ENCODE results near the gene CPLX1.

Gene CPLX1

GRCh38 chr4:855880-856224 is 29.9 kb upstream of the CPLX1 start:
- no peak for DNase-seq (ENCODE audit: low read depth)

- no peak for DNase-seq (ENCODE audit: low read depth)
Measured at GRCh38 chr4:854356-854755, 28.4 kb upstream of the CPLX1 start.

GRCh38 chr4:853416-853781 is 27.5 kb upstream of the CPLX1 start:
- DNase-seq (ENCODE audit: low read depth): no peak

DNA sequence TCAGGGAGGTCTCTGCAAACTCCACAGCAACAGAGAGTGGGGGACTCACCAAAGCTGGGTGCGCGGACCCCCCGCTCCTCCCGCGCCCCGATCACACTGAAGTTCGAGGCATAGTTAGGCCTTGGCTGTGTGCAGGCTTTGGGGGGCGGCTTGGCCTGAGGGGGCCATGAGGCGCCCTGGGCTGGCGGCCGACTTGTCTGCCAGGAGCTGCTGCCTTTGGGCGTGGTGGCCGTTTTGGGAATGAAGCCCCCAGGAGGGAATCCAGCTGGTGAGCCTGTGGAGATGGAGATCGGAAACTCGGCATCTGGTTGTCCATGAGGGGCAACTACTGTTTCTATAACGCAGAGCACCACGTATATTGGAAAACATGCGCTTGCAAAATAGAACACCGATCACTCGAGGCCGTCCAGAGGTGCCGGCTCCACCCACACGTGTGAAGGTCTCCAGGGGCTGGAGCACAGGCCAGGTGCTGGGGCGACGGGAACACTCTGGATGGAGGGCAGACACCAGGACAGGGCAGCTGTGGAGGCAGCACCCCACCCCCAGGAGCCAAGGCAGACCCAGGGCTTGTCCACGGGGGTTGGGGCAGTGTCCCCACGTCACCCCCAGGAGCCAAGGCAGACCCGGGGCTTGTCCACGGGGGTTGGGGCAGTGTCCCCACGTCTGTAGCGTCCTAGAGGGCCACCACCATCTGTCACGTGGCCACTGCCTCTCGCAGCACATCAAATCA is 25.9 kb upstream of the CPLX1 start:
- no peak for DNase-seq (ENCODE audit: low read depth)

- no peak for DNase-seq (ENCODE audit: low read depth)
Measured at GRCh38 chr4:850323-850945, 24.5 kb upstream of the CPLX1 start.

GRCh38 chr4:849478-850175 is 23.7 kb upstream of the CPLX1 start:
- no peak for DNase-seq (ENCODE audit: low read depth)

DNA sequence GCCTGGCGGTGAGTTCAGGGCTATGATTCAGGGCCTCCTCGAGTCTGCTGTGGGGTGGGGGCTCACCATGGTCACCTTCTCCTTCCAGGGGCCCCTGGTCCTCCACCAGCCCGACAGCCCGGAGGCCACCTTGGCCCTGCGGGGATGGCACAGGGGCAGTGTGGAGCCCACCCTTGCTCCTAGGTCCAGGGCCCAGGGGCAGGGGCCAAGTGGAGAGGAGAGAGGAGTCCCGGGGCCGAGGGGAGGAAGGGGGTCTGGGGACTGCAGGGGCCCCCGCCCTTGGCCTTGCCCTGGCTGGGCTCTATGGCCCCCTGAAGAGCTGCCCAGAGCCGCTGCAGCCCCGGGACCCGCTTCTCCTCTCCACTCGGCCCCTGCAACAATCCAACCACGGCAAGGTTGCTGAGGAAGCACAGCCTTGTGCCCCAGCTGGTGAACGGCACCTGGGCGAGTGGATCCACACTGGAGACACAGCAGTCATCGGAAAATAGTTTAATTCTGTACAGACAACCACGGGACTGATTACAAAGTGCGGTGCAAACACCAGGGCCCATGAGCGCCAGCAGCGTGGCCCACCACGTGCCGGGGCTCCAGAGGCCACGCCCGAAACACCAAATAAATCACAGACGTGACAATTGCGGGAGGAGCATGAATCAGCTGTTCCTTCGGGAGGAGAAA is 23.0 kb upstream of the CPLX1 start:
- DNase-seq (ENCODE audit: low read depth): no peak

- no peak for DNase-seq (ENCODE audit: low read depth)
Measured at GRCh38 chr4:848307-848691, 22.4 kb upstream of the CPLX1 start.

DNA sequence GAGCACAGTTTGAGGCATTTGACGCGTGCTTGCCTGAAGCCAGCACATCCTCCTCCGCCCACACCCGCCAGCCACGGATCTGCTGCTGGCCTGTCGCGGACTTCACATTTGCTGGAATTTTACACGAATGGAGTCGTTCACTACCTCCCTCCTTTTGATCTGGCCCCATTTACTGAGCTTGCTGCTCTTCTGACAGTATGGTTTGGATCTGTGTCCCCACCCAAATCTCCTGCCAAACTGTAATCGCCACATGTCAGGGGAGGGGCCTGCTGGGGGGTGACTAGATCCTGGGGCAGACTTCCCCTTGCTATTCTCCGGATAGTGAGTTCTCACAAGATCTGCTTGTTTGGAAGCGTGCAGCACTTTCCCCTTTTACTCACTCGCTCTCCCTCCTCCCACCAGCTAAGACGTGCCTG is 19.9 kb upstream of the CPLX1 start:
- no peak for DNase-seq (ENCODE audit: low read depth)

DNA sequence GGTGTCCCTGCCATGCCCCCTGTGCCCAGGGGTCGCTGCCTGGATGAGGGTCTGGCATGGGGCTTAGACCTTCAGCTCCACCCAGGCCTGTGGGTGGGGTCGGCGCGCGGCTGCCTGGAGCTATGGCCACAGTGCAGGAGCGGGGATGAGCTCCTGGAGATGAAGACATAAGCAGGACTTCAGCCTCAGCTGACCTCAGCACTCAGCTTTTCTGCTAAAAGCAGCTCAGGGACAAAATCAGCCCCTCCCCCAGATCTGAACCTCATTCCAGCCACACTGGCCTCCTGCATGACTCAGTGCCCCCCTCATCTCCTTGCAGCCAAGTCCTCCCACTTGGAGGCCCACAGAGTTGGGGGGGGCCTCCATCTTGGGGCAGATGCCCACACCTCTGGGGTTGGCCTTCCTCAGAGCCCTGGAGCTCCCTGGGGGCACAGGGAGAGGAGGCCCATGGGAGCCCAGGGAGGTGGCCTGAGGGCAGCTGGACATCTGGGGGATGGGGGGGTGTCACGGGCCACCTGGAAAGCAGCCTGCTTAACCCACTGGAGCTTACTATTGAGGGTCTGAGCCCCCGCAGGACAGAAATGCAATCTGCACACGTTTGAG is 19.4 kb upstream of the CPLX1 start:
- DNase-seq (ENCODE audit: low read depth): peak; percentile 24

- DNase-seq (ENCODE audit: low read depth): no peak
Measured at GRCh38 chr4:844752-845232, 18.9 kb upstream of the CPLX1 start.

DNA sequence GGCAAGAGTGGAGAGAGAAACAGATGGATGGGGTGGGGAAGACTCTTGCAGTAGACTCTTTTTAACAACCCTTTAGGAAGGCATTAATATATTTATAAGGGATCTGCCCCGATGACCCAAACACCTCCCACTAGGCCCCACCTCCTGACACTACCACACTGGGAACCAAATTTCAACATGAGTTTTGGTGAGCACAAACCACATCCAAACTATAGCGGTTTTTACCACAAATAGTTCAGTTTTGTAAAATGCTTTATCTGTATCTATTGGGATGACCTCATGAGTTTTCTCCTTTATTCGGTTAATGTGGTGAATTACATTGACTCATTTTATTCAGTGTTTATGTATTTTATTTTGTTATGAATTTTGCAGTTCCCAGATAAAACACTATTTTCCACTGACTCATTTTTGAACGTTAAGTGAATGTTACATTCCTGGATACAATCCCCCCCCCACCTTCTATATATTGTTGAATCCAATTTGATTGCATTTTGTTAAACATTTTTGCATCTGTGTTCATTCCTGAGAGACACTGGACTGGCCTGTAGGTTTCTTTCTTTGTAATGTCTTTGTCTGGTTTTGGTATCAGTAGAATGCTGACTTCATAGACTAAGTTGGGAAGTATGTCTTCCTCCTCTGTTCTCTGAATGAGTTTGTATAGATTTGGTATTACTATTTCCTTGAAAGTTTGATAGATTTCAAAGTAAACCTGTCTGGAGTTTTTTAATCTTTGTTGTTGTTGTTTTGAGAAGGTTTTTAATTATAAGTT is 13.9 kb upstream of the CPLX1 start:
- DNase-seq (ENCODE audit: low read depth): no peak

GRCh38 chr4:837772-838171 is 11.8 kb upstream of the CPLX1 start:
- DNase-seq (ENCODE audit: low read depth): no peak

- DNase-seq (ENCODE audit: low read depth): no peak
Measured at GRCh38 chr4:836750-837301, 10.9 kb upstream of the CPLX1 start.

GRCh38 chr4:836003-836511 is 10.1 kb upstream of the CPLX1 start:
- no peak for DNase-seq (ENCODE audit: low read depth)

DNA sequence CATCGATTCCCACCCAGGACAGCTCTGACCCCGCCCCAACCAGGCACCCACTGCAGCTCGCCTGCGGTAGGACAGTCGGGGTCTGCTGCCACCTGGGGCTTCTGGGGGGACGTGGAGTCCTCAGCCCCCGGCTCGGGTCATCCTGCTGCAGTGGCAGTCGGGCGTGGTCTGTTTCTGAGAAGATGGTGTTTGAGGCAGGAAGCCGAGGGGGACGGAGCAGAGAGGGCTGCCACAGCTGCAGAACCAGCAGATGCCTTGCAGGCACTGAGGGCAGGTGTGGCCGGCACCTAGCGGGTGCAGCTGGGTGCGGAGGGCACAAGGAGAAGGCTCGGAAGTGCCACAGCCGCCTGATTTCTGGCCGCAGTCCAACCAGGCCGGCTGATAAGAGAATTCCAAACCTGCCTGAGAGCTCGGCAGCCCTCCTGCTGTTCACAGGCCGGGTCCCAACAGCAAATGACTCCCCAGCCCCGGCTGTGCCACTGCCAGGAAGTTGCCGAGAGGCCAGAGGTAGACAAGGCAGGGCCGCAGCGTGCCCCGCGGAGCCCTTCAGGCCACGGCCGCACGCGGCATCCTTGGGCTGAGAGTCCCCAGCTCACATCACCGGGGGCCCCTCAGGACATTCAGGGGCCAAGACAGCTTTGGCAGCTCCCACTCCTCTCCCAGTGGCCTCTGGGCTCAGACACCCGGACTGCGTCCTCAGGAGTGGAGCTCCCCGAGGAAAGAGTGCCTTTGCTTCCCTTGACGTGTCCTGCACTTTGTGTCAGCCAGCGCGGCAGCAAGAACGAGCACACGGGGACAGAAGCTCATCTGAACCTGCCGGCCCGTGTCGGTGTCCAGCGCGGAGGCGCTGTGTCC is 9.4 kb upstream of the CPLX1 start:
- no peak for DNase-seq (ENCODE audit: low read depth)

GRCh38 chr4:834368-835147 is 8.6 kb upstream of the CPLX1 start:
- DNase-seq (ENCODE audit: low read depth): no peak

DNA sequence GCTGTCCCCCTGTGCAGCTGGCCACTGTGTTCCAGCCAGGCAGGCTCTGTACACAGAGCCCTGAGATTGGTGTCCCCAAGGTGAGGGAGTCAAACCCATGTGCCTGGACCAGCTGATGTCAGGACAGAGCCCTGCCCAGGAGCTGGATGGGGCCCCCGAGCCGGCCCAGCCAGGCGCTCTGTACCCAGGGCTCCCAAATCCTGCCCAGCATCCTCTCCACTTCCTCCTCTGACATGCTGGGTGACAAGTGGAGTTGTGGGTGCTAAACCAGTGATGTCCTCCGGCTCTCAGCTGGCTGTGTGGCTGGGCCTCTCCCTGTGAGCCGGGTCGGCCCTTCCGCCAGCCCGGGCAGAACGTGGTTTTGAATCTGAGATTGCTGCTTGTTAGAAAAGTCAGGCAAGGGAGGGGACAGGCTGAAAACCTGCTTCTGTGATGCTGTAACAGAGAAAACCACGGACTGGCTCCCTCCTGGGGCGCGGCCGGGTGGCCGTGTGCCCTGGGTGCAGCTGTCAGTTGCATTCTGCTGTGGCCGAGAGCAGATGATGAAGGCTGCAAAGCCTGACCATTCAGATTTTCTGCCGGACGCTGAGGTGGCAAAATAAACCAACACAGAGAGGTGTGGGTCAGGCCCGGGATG is 7.9 kb upstream of the CPLX1 start:
- no peak for DNase-seq (ENCODE audit: low read depth)

- no peak for DNase-seq (ENCODE audit: low read depth)
Measured at GRCh38 chr4:833156-833555, 7.2 kb upstream of the CPLX1 start.

Measured in non-pigmented ciliary epithelial cell (primary cell).